OCI-LY1 (cell line): ENCODE measurements around the gene DAAM1.

Experiments
- H2AFZ ChIP-seq: fragments of 200-600 bp; sonication (generic), shearing (Covaris generic); 2 replicates; pipeline ENCODE4 v1.6.0; 2014; ENCODE audit warnings: antibody characterized with exemption, mild to moderate bottlenecking, low read length
- H3F3A ChIP-seq: fragments of 200-600 bp; sonication (generic), shearing (Covaris generic); 2 replicates; pipeline ENCODE4 v1.6.0; 2014; ENCODE audit warnings: mild to moderate bottlenecking, antibody characterized with exemption, low read length, moderate library complexity; ENCODE audit not compliant: insufficient read depth
- H3K27ac ChIP-seq: fragments of 200-600 bp; sonication (generic); 2 replicates; pipeline ENCODE4 v1.5.1; 2014; ENCODE audit warnings: low read length, mixed run types, mild to moderate bottlenecking, low read depth; ENCODE audit not compliant: poor library complexity, severe bottlenecking
- H3K27me3 ChIP-seq: fragments of 200-600 bp; sonication (generic); 2 replicates; pipeline ENCODE4 v1.6.0; 2014; ENCODE audit warnings: antibody characterized with exemption, mild to moderate bottlenecking, low read length, moderate library complexity; ENCODE audit not compliant: insufficient read depth
- H3K36me3 ChIP-seq: fragments of 200-600 bp; sonication (generic); 2 replicates; pipeline ENCODE4 v1.6.1; 2014; ENCODE audit warnings: mild to moderate bottlenecking, antibody characterized with exemption, low read length, moderate library complexity, mixed read lengths; ENCODE audit not compliant: insufficient read depth
- H3K4me1 ChIP-seq: fragments of 200-600 bp; sonication (generic); 2 replicates; pipeline ENCODE4 v1.5.1; 2014; ENCODE audit warnings: mild to moderate bottlenecking, low read length, moderate library complexity; ENCODE audit not compliant: insufficient read depth, severe bottlenecking
- H3K4me2 ChIP-seq: fragments of 200-600 bp; sonication (generic), shearing (Covaris generic); 2 replicates; pipeline ENCODE4 v1.6.1; 2014; ENCODE audit warnings: low read length
- H3K4me3 ChIP-seq: fragments of 200-600 bp; sonication (generic); 2 replicates; pipeline ENCODE4 v1.5.1; 2014; ENCODE audit warnings: low read length, low read depth, mild to moderate bottlenecking, mixed read lengths; ENCODE audit not compliant: poor library complexity, severe bottlenecking
- H3K79me2 ChIP-seq: fragments of 200-600 bp; shearing (Covaris generic); 2 replicates; pipeline ENCODE4 v1.6.1; 2016; ENCODE audit warnings: mixed run types, low read length, mixed read lengths; ENCODE audit not compliant: insufficient read depth
- H3K9ac ChIP-seq: fragments of 200-600 bp; sonication (generic), shearing (Covaris generic); 2 replicates; pipeline ENCODE4 v1.6.1; 2014; ENCODE audit warnings: mild to moderate bottlenecking, low read length, mixed read lengths
- H3K9me2 ChIP-seq: fragments of 200-600 bp; sonication (generic), shearing (Covaris generic); 2 replicates; pipeline ENCODE4 v1.6.1; 2014; ENCODE audit warnings: low read depth, mild to moderate bottlenecking, low read length, mixed read lengths
- H3K9me3 ChIP-seq: fragments of 200-600 bp; shearing (Covaris generic); 2 replicates; pipeline ENCODE4 v1.6.1; 2014; ENCODE audit warnings: low read length, mixed read lengths
- H4K20me1 ChIP-seq: fragments of 200-600 bp; sonication (generic), shearing (Covaris generic); 2 replicates; pipeline ENCODE4 v1.6.0; 2016; ENCODE audit warnings: mild to moderate bottlenecking, low read length; ENCODE audit not compliant: insufficient read depth
- CTCF ChIP-seq: fragments of 200-600 bp; sonication (generic), shearing (Covaris generic); IDR thresholded peaks from 2 replicates; pipeline ENCODE4 v1.5.1; 2017; ENCODE audit warnings: mild to moderate bottlenecking, antibody characterized with exemption, low read length, moderate library complexity, mixed read lengths
- EZH2 ChIP-seq: fragments of 200-600 bp; sonication (generic), shearing (Covaris generic); IDR thresholded peaks from 2 replicates; pipeline ENCODE4 v1.8.0; 2017; ENCODE audit warnings: borderline replicate concordance, mixed run types, mild to moderate bottlenecking, antibody characterized with exemption, low read length, moderate library complexity, mixed read lengths

DAAM1 gene

GRCh38 chr14:59358784-59359183, 170.3 kb downstream of the DAAM1 start:
- H3K9ac ChIP-seq, result peak overlapping the region; percentile 79
- peaks cover 100% of the 10 kb centered on the region for H3K4me1 ChIP-seq
- H3K9me3 ChIP-seq, result no peaks in the 10 kb centered on the region
- no peaks in the 10 kb centered on the region for H4K20me1 ChIP-seq
- no peaks in the 10 kb centered on the region for H3K9me2 ChIP-seq
- TF ChIP-seq CTCF (no peak), EZH2 (no peak)
- H3K27ac ChIP-seq, result peak overlapping the region; percentile 99
- peaks cover 20% of the 10 kb centered on the region; the same call in 1 of the 2 replicates for H3K79me2 ChIP-seq
- peak overlapping the region; percentile 78 for H3K4me2 ChIP-seq
- no peaks in the 10 kb centered on the region for H3K27me3 ChIP-seq
- peaks cover 31% of the 10 kb centered on the region for H3K36me3 ChIP-seq
- H2AFZ ChIP-seq, result no peak overlapping the region
- peaks cover 13% of the 10 kb centered on the region for H3F3A ChIP-seq
- peak overlapping the region; percentile 64 for H3K4me3 ChIP-seq

- Histone ChIP-seq H3K9me2 (no peaks in the 10 kb centered on the region), H3K36me3 (peaks cover 33% of the 10 kb centered on the region), H2AFZ (no peak overlapping the region), H3K9me3 (no peaks in the 10 kb centered on the region), H4K20me1 (no peaks in the 10 kb centered on the region), H3K79me2 (peaks cover 20% of the 10 kb centered on the region; the same call in 1 of the 2 replicates), H3K27me3 (no peaks in the 10 kb centered on the region), H3F3A (peaks cover 13% of the 10 kb centered on the region), H3K4me3 (peak overlapping the region; percentile 64), H3K4me2 (peak overlapping the region; percentile 78), H3K4me1 (peaks cover 100% of the 10 kb centered on the region), H3K27ac (peak overlapping the region; percentile 99), H3K9ac (peak overlapping the region; percentile 79)
- TF ChIP-seq CTCF (no peak), EZH2 (no peak)
Measured at GRCh38 chr14:59359431-59360124, 171.1 kb downstream of the DAAM1 start.

GRCh38 chr14:59360233-59360632, 171.8 kb downstream of the DAAM1 start:
- H3K9ac ChIP-seq, result peak overlapping the region; percentile 79
- peaks cover 96% of the 10 kb centered on the region for H3K4me1 ChIP-seq
- H2AFZ ChIP-seq, result no peak overlapping the region
- peak overlapping the region; percentile 64 for H3K4me3 ChIP-seq
- peaks cover 33% of the 10 kb centered on the region for H3K36me3 ChIP-seq
- no peaks in the 10 kb centered on the region for H3K9me2 ChIP-seq
- TF ChIP-seq CTCF, result no peak
- no peak for TF ChIP-seq EZH2
- peak overlapping the region; percentile 99 for H3K27ac ChIP-seq
- H3K27me3 ChIP-seq, result no peaks in the 10 kb centered on the region
- peaks cover 20% of the 10 kb centered on the region; the same call in 1 of the 2 replicates for H3K79me2 ChIP-seq
- H4K20me1 ChIP-seq, result no peaks in the 10 kb centered on the region
- H3K9me3 ChIP-seq, result no peaks in the 10 kb centered on the region
- peaks cover 13% of the 10 kb centered on the region for H3F3A ChIP-seq
- H3K4me2 ChIP-seq, result peak overlapping the region; percentile 78
